Hepatocyte (in vitro differentiated cells): ENCODE data around the gene FRMD3.

ENCODE experiments used
- CTCF ChIP-seq: fragments of 200-600 bp; sonication (generic); IDR thresholded peaks from 2 replicates; pipeline ENCODE4 v1.5.1; 2016; ENCODE audit warnings: antibody characterized with exemption, mild to moderate bottlenecking; ENCODE audit not compliant: poor library complexity
- EZH2 ChIP-seq: fragments of 200-600 bp; sonication (generic); IDR thresholded peaks from 2 replicates; pipeline ENCODE4 v1.6.1; 2016; ENCODE audit warnings: antibody characterized with exemption, mild to moderate bottlenecking, borderline replicate concordance
- EZH2phosphoT487 ChIP-seq: fragments of 200-600 bp; sonication (generic); IDR thresholded peaks from one replicate; pipeline ENCODE4 v1.6.1; 2018; ENCODE audit warnings: antibody characterized with exemption, mild to moderate bottlenecking, low read depth, moderate library complexity; ENCODE audit not compliant: unreplicated experiment, severe bottlenecking

- no peak for TF ChIP-seq CTCF
- no peak for TF ChIP-seq EZH2
- no peak for TF ChIP-seq EZH2phosphoT487
Observed at GRCh38 chr9:83233647-83234046, 304.6 kb downstream of the FRMD3 start.
